Measurements from ENCODE around the gene CCDC198.

CCDC198 gene

GRCh38 chr14:57461777-57462320 lies 31.8 kb downstream of the CCDC198 start:
- H3K4me3 ChIP-seq (ENCODE audit: low read depth, low read length): no peak overlapping the region
- no peak for DNase-seq (ENCODE audit: low read depth)
- no peak for TF ChIP-seq CTCF (IDR thresholded peaks at IDR 0.05; ENCODE audit: low read depth, low read length, missing control alignments)
- in situ Hi-C loops (cut with HindIII; ENCODE audit: low sequenced_read_pairs): no loop called here

GRCh38 chr14:57435923-57436322 lies 57.7 kb downstream of the CCDC198 start:
- DNase-seq (ENCODE audit: low read depth): no peak
- in situ Hi-C loops (cut with HindIII; ENCODE audit: low sequenced_read_pairs): no loop called here
- no peak overlapping the region for H3K4me3 ChIP-seq (ENCODE audit: low read depth, low read length)
- TF ChIP-seq CTCF (IDR thresholded peaks at IDR 0.05; ENCODE audit: low read depth, low read length, missing control alignments): no peak

- no peak overlapping the region for H3K4me3 ChIP-seq (ENCODE audit: low read depth, low read length)
Measured at GRCh38 chr14:57420986-57421385, 72.7 kb downstream of the CCDC198 start.

GRCh38 chr14:57420033-57420432 lies 73.6 kb downstream of the CCDC198 start:
- no peak for TF ChIP-seq CTCF (IDR thresholded peaks at IDR 0.05; ENCODE audit: low read depth, low read length, missing control alignments)
- no peak for DNase-seq (ENCODE audit: low read depth)
- no peak overlapping the region for H3K4me3 ChIP-seq (ENCODE audit: low read depth, low read length)
- in situ Hi-C loops (cut with HindIII; ENCODE audit: low sequenced_read_pairs): no loop called here

More at GRCh38 chr14:57420986-57421385, 72.7 kb downstream of the CCDC198 start:
- in situ Hi-C loops (cut with HindIII; ENCODE audit: low sequenced_read_pairs): no loop called here
- no peak for TF ChIP-seq CTCF (IDR thresholded peaks at IDR 0.05; ENCODE audit: low read depth, low read length, missing control alignments)
- DNase-seq (ENCODE audit: low read depth): no peak
